GM12878 (cell line): ENCODE results near the gene KIF1C. TPM values are rescaled to one million over a fixed set of nuclear protein-coding genes. Genes with fewer than 3 reads are reported as not detected.
A peak's percentile ranks its signal among the peaks of the same experiment; 100 is the strongest.

Experiments
- ATAC-seq: fragments of 200-7000 bp; cut with Tn5 transposase; 3 replicates; pipeline ENCODE4 v1.9.1; 2020; ENCODE audit warnings: mild to moderate bottlenecking, moderate library complexity
- BruUV-seq: library from RNA; stranded (reverse); fragments of 400-500 nt; replicated peaks from 2 replicates; lab custom pipeline; 2021; lab: Mats Ljungman, UMichigan
- CTCF ChIA-PET: fragments of 300-600 bp; sonication (Branson Sonifier 250); formaldehyde crosslinking; extraction: SDS; loops from one replicate; lab custom pipeline; 2021; ENCODE audit warnings: inconsistent platforms; lab: Yijun Ruan, JAX
- POLR2A ChIA-PET: fragments of 350-600 bp; formaldehyde crosslinking; extraction: SDS; loops from one replicate; lab custom pipeline; 2021; ENCODE audit warnings: inconsistent platforms; lab: Charles Lee
- RAD21 ChIA-PET: fragments of 300-600 bp; sonication (Branson Sonifier 250); formaldehyde crosslinking; loops from one replicate; lab custom pipeline; 2023; ENCODE audit warnings: antibody characterized with exemption; ENCODE audit not compliant: unreplicated experiment; lab: Charles Lee
- SMC1A ChIA-PET: fragments of 300-600 bp; sonication (Branson Sonifier 250); formaldehyde crosslinking; loops from one replicate; lab custom pipeline; 2023; ENCODE audit not compliant: unreplicated experiment, uncharacterized antibody; lab: Charles Lee
- DNase-seq: peaks from one replicate; pipeline ENCODE4 v3.0.0-alpha.2; 2011; ENCODE audit warnings: low read depth, low spot score
- FAIRE-seq: peaks from 3 replicates; lab custom pipeline; 2011; peaks lifted over from hg19 to GRCh38; lab: Jason Lieb, UNC
- H2AFZ ChIP-seq: 2 replicates; pipeline ENCODE4 v1.6.0; 2011; ENCODE audit warnings: low read depth, low read length, control low read depth; ENCODE audit not compliant: control insufficient read depth
- H3K27ac ChIP-seq: 2 replicates; pipeline ENCODE4 v1.5.1; 2011; ENCODE audit warnings: control low read depth; ENCODE audit not compliant: control insufficient read depth, insufficient read depth
- H3K27me3 ChIP-seq, 2 experiments: replicated peaks in 1 of 2; 2 replicates each; pipeline versions ENCODE4 v1.6.0 to v1.6.1; 2011; ENCODE audit warnings: low read length in 1 of 2; ENCODE audit not compliant: control insufficient read depth in 2 of 2, insufficient read depth in 2 of 2
- H3K36me3 ChIP-seq, 2 experiments: 2 replicates each; pipeline ENCODE4 v1.5.1; 2011; ENCODE audit warnings: low read length in 1 of 2; ENCODE audit not compliant: control insufficient read depth in 2 of 2, insufficient read depth in 2 of 2
- H3K4me1 ChIP-seq: 2 replicates; pipeline ENCODE4 v1.6.1; 2011; ENCODE audit warnings: mild to moderate bottlenecking, low read length, moderate library complexity, mixed read lengths; ENCODE audit not compliant: control insufficient read depth, insufficient read depth
- H3K4me2 ChIP-seq: 2 replicates; pipeline ENCODE4 v1.6.0; 2011; ENCODE audit warnings: control low read depth; ENCODE audit not compliant: control insufficient read depth, insufficient read depth
- H3K4me3 ChIP-seq: fragments of 200-600 bp; sonication (generic); 2 replicates; pipeline ENCODE4 v1.5.1; 2016
- H3K79me2 ChIP-seq: 2 replicates; pipeline ENCODE4 v1.6.0; 2011; ENCODE audit warnings: low read length; ENCODE audit not compliant: control insufficient read depth, insufficient read depth
- H3K9ac ChIP-seq: 2 replicates; pipeline ENCODE4 v1.8.0; 2011; ENCODE audit warnings: low read length, control low read depth, mixed read lengths; ENCODE audit not compliant: control insufficient read depth, insufficient read depth
- H3K9me3 ChIP-seq: replicated peaks from 3 replicates; pipeline ENCODE4 v1.5.1; 2011; ENCODE audit warnings: mild to moderate bottlenecking, low read length; ENCODE audit not compliant: control insufficient read depth, insufficient read depth
- H4K20me1 ChIP-seq: 2 replicates; pipeline ENCODE4 v1.6.0; 2011; ENCODE audit not compliant: control insufficient read depth, insufficient read depth
- CBX5 ChIP-seq: sonication (generic); IDR thresholded peaks from 2 replicates; pipeline ENCODE4 v1.6.1; 2016; ENCODE audit warnings: low read depth, moderate library complexity, mild to moderate bottlenecking, inconsistent platforms
- EZH2 ChIP-seq: IDR thresholded peaks from 2 replicates; pipeline ENCODE4 v1.6.1; 2012; ENCODE audit warnings: low read depth, mild to moderate bottlenecking, control low read depth, inconsistent platforms, low read length, borderline replicate concordance; ENCODE audit not compliant: control insufficient read depth
- GATAD2B ChIP-seq: fragments of 450-650 bp; conservative IDR thresholded peaks from 2 replicates; pipeline ENCODE4 v1.6.1; 2017; ENCODE audit warnings: low read depth, mild to moderate bottlenecking, moderate library complexity
- LARP7 ChIP-seq: fragments of 450-650 bp; IDR thresholded peaks from 2 replicates; pipeline ENCODE4 v1.6.1; 2017; ENCODE audit warnings: mild to moderate bottlenecking
- NFXL1 ChIP-seq: fragments of 450-650 bp; IDR thresholded peaks from 2 replicates; pipeline ENCODE4 v1.6.1; 2017; ENCODE audit warnings: antibody characterized with exemption, mild to moderate bottlenecking, borderline replicate concordance
- NFYA ChIP-seq: IDR thresholded peaks from 2 replicates; pipeline ENCODE4 v1.6.1; 2011; ENCODE audit warnings: low read depth, mild to moderate bottlenecking, low read length, improper control_type of control experiment, borderline replicate concordance
- PAX8 ChIP-seq: fragments of 450-650 bp; IDR thresholded peaks from 2 replicates; pipeline ENCODE4 v1.6.1; 2017; ENCODE audit warnings: mild to moderate bottlenecking, moderate library complexity
- ZNF207 ChIP-seq: fragments of 450-650 bp; IDR thresholded peaks from 2 replicates; pipeline ENCODE4 v1.6.1; 2014; ENCODE audit warnings: antibody characterized with exemption, mild to moderate bottlenecking, borderline replicate concordance
- WGBS: methylation state at CpG from one replicate; pipeline ENCODE4 v1.1.6; 2016; ENCODE audit warnings: low lambda C conversion rate; ENCODE audit not compliant: insufficient replicate concordance, insufficient coverage; ENCODE audit errors: missing lambda C conversion rate; 5-methylcytosine and 5-hydroxymethylcytosine counted together
- in situ Hi-C: fragments of 300-500 bp; cut with MboI; formaldehyde crosslinking; loops from 9 replicates; pipeline ENCODE4 v1.14.3; 2018; ENCODE audit warnings: mixed read lengths
- intact Hi-C: fragments of 100-400 bp; cut with micrococcal nuclease; formaldehyde crosslinking; loops from one replicate; pipeline ENCODE4 v1.14.2; 2022; ENCODE audit not compliant: unreplicated experiment
- polyA plus RNA-seq, 11 experiments: library from polyadenylated mRNA; depleted of rRNA in 4 of 11; unstranded in 6 of 11; stranded (reverse) in 5 of 11; fragments of >200 nt; fragmentation: Nextera tagmentation in 4 of 11; fragmentation: Illumina TruSeq in 1 of 11; extraction: Ambion mirVana in 4 of 11; extraction: Trizol in 1 of 11; gene quantifications; 1 replicate in 1 of 11; 2 replicates in 10 of 11; pipeline versions ENCODE4 v1.2.1 to v1.2.3, GENCODE V29; 2011 to 2016; ENCODE audit warnings: inconsistent platforms in 2 of 11, missing spikeins in 2 of 11, low read depth in 1 of 11
- total RNA-seq, 4 experiments: library from RNA; depleted of rRNA in 3 of 4; stranded (reverse); fragments of >200 nt in 3 of 4; fragmentation: Illumina TruSeq in 1 of 4; extraction: Trizol in 1 of 4; gene quantifications; 2 replicates each; pipeline versions ENCODE4 v1.2.1 to v1.2.3, GENCODE V29; 2013 to 2021
- TF ChIP-seq, protein P1 (sequence below): IDR thresholded peaks from 2 replicates; pipeline ENCODE4 v1.6.1; 2012; ENCODE audit warnings: mild to moderate bottlenecking, low read depth, low read length
- TF ChIP-seq, protein P2 (sequence below): fragments of 450-650 bp; IDR thresholded peaks from 2 replicates; pipeline ENCODE4 v1.6.1; 2016; ENCODE audit warnings: mild to moderate bottlenecking, moderate library complexity, borderline replicate concordance
- TF ChIP-seq, protein P3 (sequence below): IDR thresholded peaks from 2 replicates; pipeline ENCODE4 v1.6.1; 2011; ENCODE audit warnings: borderline replicate concordance, low read depth, mild to moderate bottlenecking, moderate library complexity, low read length; ENCODE audit not compliant: insufficient read depth, poor library complexity, severe bottlenecking

The KIF1C gene
- total and polyA plus RNA-seq, 10 of the 15 experiments (the other 5 are each of a cell fraction or from before 2014, with no cell fraction given), result 1.4 to 65.9 (median 21.1) TPM

DNA sequence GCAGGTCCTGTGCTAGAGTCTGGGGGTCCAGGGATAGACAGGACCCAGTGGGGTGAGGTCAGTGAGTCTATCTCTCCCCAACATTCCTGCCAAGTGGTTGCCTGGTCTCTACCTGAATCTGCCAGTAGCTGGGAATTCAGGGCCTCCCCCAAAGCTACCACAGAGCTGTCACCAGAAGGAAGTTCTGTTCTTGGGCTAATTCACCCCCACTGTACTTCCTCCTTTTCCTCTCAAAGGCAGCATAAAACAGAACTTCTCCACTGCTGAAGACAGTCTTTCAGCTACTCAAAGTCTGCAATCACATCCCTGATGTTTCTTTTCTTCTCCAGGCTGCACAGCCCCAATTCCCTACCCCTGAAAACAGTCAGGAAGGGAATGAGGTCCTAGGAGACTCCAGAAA lies 19.0 kb upstream of the KIF1C start (continued):
- TF ChIP-seq, protein P1, sequence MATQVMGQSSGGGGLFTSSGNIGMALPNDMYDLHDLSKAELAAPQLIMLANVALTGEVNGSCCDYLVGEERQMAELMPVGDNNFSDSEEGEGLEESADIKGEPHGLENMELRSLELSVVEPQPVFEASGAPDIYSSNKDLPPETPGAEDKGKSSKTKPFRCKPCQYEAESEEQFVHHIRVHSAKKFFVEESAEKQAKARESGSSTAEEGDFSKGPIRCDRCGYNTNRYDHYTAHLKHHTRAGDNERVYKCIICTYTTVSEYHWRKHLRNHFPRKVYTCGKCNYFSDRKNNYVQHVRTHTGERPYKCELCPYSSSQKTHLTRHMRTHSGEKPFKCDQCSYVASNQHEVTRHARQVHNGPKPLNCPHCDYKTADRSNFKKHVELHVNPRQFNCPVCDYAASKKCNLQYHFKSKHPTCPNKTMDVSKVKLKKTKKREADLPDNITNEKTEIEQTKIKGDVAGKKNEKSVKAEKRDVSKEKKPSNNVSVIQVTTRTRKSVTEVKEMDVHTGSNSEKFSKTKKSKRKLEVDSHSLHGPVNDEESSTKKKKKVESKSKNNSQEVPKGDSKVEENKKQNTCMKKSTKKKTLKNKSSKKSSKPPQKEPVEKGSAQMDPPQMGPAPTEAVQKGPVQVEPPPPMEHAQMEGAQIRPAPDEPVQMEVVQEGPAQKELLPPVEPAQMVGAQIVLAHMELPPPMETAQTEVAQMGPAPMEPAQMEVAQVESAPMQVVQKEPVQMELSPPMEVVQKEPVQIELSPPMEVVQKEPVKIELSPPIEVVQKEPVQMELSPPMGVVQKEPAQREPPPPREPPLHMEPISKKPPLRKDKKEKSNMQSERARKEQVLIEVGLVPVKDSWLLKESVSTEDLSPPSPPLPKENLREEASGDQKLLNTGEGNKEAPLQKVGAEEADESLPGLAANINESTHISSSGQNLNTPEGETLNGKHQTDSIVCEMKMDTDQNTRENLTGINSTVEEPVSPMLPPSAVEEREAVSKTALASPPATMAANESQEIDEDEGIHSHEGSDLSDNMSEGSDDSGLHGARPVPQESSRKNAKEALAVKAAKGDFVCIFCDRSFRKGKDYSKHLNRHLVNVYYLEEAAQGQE, result no peak
- no peak for TF ChIP-seq CBX5
- TF ChIP-seq PAX8, result no peak
- TF ChIP-seq LARP7, result no peak

DNA sequence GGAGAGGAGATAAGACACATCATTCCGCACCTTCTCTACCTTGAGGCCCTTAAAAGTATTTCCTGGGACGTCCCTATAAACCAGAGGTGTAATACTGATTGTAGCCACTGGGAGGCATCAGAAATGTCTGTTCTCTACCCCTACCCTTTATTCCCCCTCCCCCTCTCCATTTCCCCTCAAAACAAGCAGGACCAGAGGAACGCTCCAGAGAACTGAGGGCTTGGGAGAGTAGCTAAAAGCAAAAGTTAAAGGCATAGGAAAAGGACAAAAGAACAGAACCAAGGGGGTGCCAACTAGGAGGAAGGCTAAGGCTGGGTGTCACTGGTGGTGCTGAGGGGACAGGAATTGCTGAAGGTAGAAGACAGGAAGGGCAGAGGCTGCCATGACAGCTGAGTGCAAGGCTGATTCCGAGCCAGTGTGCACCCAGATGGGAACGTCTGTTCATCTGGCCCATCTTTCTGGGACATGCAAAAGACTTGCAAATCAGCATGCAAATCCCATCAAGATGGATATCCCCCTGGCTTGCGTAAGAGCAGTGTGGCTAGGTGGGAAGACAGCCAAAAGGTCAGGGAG lies 17.0 kb upstream of the KIF1C start:
- H3K4me2 ChIP-seq, result no peak overlapping the region
- H3K4me1 ChIP-seq, result peaks cover 12% of the 10 kb centered on the region
- CTCF ChIA-PET, result interaction anchor here (0.7 to 4.5 kb wide), 17 partner anchors 9 to 130 kb away, joined by 3 to 55 read pairs (median 4); partner anchors contain the start of genes CHRNE and SLC52A1
- SMC1A ChIA-PET, result interaction anchor here (0.9 to 3.6 kb wide), 6 partner anchors 12 to 81 kb away, joined by 3 to 29 read pairs (median 5); partner anchors contain the start of gene SPAG7
- RAD21 ChIA-PET, result interaction anchor here (1.0 to 2.1 kb wide), 2 partner anchors 72 to 81 kb away, joined by 3 to 15 read pairs; no protein-coding TSS in a partner anchor
- 0 out of 2 replicates have a peak overlapping the region, but pooled peaks have one; percentile 3 for H3K27ac ChIP-seq
- POLR2A ChIA-PET, result interaction anchor here (0.5 to 2.4 kb wide), 3 partner anchors 13 to 81 kb away, joined by 3 to 8 read pairs (median 4); partner anchors contain the start of gene SPAG7
- DNase-seq (no peak), FAIRE-seq (peak; percentile 62), ATAC-seq (peak; percentile 92)
- H3K4me3 ChIP-seq, result no peak overlapping the region
- H3K27me3 ChIP-seq, result no peaks in the 10 kb centered on the region
- 26% methylated on average over 6 of the region's 6 CpGs for WGBS
- BruUV-seq, result no TSS peak
- H3K79me2 ChIP-seq, result no peaks in the 10 kb centered on the region
- intact Hi-C loops (loop anchor here (1.0 kb wide), 1 partner anchor 82 kb away; no protein-coding TSS in a partner anchor), in situ Hi-C loops (loop anchor here (5.0 kb wide), 1 partner anchor 87 kb away; no protein-coding TSS in a partner anchor)
- peaks cover 12 to 16% of the 10 kb centered on the region in 2 experiments; a peak in 3 of 4 replicates for H3K36me3 ChIP-seq
- no peaks in the 10 kb centered on the region for H3K9me3 ChIP-seq
- no peak overlapping the region; the same call in 1 of the 2 replicates for H2AFZ ChIP-seq
- no peak overlapping the region for H3K9ac ChIP-seq
- no peaks in the 10 kb centered on the region for H4K20me1 ChIP-seq
- TF ChIP-seq, protein P2, sequence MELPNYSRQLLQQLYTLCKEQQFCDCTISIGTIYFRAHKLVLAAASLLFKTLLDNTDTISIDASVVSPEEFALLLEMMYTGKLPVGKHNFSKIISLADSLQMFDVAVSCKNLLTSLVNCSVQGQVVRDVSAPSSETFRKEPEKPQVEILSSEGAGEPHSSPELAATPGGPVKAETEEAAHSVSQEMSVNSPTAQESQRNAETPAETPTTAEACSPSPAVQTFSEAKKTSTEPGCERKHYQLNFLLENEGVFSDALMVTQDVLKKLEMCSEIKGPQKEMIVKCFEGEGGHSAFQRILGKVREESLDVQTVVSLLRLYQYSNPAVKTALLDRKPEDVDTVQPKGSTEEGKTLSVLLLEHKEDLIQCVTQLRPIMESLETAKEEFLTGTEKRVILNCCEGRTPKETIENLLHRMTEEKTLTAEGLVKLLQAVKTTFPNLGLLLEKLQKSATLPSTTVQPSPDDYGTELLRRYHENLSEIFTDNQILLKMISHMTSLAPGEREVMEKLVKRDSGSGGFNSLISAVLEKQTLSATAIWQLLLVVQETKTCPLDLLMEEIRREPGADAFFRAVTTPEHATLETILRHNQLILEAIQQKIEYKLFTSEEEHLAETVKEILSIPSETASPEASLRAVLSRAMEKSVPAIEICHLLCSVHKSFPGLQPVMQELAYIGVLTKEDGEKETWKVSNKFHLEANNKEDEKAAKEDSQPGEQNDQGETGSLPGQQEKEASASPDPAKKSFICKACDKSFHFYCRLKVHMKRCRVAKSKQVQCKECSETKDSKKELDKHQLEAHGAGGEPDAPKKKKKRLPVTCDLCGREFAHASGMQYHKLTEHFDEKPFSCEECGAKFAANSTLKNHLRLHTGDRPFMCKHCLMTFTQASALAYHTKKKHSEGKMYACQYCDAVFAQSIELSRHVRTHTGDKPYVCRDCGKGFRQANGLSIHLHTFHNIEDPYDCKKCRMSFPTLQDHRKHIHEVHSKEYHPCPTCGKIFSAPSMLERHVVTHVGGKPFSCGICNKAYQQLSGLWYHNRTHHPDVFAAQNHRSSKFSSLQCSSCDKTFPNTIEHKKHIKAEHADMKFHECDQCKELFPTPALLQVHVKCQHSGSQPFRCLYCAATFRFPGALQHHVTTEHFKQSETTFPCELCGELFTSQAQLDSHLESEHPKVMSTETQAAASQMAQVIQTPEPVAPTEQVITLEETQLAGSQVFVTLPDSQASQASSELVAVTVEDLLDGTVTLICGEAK, result no peak
- TF ChIP-seq GATAD2B (no peak), ZNF207 (peak; percentile 43; the same call in 1 of the 2 replicates), EZH2 (no peak), NFXL1 (no peak), NFYA (no peak)
- TF ChIP-seq, protein P3, sequence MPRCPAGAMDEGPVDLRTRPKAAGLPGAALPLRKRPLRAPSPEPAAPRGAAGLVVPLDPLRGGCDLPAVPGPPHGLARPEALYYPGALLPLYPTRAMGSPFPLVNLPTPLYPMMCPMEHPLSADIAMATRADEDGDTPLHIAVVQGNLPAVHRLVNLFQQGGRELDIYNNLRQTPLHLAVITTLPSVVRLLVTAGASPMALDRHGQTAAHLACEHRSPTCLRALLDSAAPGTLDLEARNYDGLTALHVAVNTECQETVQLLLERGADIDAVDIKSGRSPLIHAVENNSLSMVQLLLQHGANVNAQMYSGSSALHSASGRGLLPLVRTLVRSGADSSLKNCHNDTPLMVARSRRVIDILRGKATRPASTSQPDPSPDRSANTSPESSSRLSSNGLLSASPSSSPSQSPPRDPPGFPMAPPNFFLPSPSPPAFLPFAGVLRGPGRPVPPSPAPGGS, result no peak
